A549 (cell line): ENCODE data around the gene SPANXD.

ENCODE experiments used
- CTCF ChIP-seq: fragments of >200 bp; sonication (Bioruptor Twin); formaldehyde crosslinking; IDR thresholded peaks from 3 replicates; pipeline ENCODE4 v1.5.1; 2016
- JUN ChIP-seq, 2 experiments: fragments of >200 bp; sonication (Bioruptor Twin); formaldehyde crosslinking; IDR thresholded peaks; 2 replicates in 1 of 2; 3 replicates in 1 of 2; pipeline ENCODE4 v1.6.1; 2016 to 2017

- TF ChIP-seq JUN (IDR thresholded peaks at IDR 0.05): no peak
- TF ChIP-seq CTCF: no peak
Observed at GRCh38 chrX:141742666-141743065, 44.1 kb upstream of the SPANXD start.
